ENCODE results near the gene SUMO2. TPM values are rescaled to one million over a fixed set of nuclear protein-coding genes. Genes with fewer than 3 reads are reported as not detected.
"Not testable (repeated sequence)": the region's sequence is repeated elsewhere in the genome, so short reads cannot be mapped to it uniquely, and the experiment has no call there.

Gene SUMO2
- total RNA-seq, 1 donor from 2014 or later = 264 TPM

- no peak for DNase-seq
Measured at GRCh38 chr17:75144816-75145512, 37.8 kb downstream of the SUMO2 start.

- no peak for DNase-seq
Measured at GRCh38 chr17:75142236-75142971, 40.4 kb downstream of the SUMO2 start.

DNA sequence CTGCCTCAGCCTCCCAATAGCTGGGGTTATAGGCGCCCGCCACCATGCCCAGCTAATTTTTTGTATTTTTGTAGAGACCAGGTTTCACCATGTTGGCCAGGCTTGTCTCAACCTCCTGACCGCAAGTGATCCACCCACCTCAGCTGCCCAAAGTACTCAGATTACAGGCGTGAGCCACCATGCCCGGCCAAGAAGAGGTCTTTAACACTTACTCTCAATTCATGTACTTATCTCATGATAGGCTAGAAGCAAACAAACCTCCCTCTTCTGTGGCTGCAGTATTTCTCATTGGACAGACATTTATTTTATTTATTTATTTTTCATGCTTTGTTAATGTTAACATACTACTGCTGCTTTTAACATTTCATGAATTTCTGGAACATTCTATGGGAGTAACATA is 44.2 kb downstream of the SUMO2 start:
- no peak for DNase-seq

DNA sequence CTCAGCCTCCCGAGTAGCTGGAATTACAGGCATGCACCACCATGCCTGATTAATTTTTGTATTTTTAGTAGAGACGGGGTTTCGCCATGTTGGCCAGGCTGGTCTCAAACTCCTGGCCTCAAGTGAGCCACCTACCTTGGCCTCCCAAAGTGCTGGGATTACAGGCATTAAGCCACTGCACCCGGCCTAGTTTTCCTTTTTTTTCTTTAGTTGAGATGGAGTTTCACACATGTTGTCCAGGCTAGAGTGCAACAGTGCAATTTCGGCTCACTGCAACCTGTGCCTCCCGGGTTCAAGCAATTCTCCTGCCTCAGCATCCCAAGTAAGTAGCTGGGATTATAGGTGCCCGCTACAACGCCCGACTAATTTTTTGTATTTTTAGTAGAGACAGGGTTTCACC is 45.0 kb downstream of the SUMO2 start:
- DNase-seq = not testable (repeated sequence)

DNA sequence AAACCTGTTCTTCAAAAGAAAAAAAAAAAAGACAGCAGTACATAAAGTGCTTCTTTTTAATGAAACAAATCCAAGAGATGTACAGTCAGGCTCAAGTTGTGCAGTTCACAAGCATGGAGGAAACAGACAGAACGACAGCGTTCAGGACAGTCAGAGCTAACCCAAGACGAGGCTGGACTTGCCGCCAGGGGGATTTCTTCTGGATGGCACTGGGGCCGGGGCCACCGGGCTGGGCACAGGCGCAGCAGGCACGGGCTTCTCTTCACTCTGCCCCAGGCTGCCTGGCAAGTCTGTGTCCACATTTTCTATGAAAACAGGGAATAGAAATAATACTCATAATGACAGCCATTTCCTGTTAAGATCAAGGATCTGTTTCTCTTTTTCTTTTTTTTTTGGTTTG is 46.8 kb downstream of the SUMO2 start:
- DNase-seq = no peak

DNA sequence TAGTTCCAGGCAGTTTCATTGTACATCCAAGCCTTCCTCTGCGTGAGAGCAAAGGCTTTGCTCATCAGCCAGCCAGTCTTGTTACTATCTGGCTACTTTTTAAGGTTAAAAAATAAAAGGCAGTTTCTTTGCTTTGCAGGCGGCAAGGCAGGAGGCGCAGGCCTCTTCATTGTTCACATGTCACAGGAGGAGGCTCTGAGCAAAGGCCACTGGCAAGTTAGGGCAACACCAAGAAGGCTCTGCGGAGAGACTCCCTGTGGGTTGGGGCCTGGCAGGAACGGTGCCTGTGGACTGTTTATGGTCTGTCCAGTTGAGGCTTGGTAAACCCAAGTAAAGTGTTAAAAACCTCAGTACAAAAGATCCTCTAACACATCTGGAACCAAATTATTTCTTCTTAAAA is 47.3 kb downstream of the SUMO2 start:
- DNase-seq = no peak

DNA sequence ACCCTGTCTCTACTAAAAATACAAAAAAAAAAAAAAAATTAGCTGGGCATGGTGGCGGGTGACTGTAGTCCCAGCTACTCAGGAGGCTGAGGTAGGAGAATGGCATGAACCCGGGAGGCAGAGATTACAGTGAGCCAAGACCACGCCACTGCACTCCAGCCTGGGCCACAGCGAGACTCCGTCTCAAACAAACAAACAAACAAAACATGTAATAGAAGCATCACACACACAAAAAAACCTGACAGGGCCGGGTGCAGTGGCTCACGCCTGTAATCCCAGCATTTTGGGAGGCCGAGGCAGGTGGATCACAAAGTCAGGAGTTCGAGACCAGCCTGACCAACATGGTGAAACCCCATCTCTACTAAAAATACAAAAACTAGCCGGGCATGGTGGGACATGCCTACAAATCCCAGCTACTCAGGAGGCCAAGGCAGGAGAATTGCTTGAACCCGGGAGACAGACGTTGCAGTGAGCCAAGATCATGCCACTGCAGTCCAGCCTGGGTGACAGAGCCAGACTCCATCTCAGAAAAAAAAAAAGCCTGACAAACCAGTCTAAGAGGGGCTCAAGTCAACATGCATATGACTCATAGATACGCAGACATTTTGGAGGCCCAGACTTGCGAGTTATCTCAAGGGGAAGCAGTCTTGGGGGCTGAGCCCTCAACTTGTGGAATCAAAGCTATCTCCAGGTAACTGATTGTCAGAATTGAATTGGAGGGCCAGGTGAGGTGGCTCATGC is 49.0 kb downstream of the SUMO2 start:
- not testable (repeated sequence) for DNase-seq

GRCh38 chr17:75133001-75133400 is 49.8 kb downstream of the SUMO2 start:
- DNase-seq = no peak

DNA sequence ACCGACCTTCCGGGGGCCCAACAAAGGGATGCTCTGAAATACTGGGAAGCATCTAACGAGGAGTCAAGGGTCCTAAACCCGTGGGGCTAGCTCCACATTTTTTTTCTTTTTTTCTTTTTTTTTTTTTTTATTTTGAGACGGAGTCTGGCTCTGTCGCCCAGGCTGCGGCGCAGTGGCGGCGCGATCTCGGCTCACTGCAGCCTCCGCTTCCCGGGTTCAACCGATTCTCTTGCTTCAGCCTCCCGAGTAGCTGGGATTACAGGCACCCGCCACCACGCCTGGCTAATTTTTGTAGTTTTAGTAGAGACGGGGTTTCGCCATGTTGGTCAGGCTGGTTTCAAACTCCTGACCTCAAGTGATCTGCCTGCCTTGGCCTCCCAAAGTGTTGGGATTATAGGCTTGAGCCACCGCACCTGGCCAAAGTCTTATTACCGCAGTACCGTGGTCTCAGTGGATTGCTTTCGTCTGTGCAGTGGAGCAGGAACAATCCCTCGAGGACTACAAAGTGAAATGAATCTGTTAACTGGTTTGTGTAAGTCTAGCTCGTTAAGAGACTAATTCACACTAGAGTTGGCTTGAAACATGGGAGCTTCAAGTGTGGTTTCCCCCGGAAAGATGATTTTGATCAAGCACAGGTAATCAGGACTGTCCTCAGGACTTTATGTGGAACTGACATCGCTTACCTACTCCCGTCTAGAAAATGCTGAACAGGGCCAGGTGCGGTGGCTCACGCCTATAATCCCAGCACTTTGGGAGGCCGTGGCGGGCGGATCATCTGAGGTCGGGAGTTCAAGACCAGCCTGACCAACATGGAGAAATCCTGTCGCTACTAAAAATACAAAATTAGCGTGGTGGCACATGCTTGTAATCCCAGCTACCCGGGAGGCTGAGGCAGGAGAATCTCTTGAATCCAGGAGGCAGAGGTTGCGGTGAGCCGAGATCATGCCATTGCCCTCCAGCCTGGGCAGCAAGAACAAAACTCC is 50.5 kb downstream of the SUMO2 start:
- DNase-seq = not testable (repeated sequence)

DNA sequence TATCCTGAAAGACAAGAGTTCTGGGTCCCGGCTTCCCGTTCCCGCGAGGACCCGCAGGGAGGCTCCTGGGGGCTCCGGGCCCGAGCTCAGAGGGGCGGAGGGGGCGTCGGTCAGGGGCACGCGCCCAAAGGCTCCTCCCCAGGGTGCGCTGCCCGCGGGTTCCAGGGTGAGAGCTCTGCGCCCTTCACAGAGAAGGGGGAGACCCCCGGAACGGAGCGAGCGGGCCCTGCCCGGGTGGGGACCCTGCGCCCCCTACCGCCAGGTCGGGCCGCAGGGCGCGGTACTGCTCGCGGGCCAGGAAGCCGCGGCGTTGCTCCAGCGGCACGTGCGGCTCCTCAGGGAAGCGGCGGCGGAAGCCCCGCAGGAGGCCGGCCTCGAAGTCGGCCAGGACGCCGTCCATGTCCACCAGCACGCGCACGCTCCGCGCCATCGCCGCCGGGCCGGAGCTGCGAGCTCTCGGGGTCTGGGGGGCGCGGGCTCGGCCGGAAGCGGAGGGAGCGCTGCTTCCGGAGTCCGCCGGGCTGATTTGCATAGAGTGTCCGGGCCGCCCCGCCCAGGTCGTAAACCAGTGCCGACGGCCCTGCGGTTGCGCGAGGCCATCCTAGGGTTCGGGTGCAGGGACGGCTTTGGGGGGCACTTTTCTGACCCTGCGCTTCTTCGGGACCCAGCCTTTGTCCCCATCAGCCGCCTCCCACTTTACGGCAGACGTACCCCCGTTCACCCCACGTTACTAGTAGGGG is 51.3 kb downstream of the SUMO2 start, which contains the start of gene NT5C:
TSS of gene NT5C (minus strand) at position 465 of the 740 bp plus-strand sequence. CDS start at position 430, 35 bp downstream.
- DNase-seq = peak; percentile 54

DNA sequence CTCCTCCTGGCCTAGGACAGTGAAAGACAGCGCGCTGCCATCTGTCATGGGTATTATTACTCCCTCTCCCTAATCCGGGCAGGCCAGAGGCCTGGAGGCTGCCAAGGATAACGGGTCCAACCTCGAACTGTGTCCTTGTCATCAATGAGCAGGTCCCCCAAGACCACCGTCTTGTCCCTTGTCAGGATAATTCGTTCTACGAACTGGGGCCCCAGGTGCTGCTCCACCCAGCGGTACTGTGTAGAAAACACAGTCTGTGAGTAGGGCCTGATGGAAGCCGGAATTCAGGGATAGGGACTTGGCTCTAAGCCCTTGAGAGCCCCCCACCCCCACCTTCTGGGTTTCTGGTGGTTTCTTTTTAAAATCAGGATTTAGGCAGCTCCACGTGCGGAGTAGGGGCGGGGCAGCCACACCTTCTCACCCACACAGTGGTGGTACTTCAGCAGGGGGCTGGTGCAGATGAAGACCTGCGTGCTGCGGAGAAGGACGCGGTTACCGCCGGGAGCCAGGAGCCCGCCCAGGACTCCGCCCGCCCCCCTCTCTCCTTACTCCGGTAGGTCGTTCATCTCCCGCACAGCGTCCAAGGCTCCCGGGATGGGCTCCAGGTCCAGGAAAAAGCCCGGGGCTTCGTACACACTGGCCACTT is 52.0 kb downstream of the SUMO2 start:
- DNase-seq = peak; percentile 50

GRCh38 chr17:75130059-75130631 is 52.6 kb downstream of the SUMO2 start:
- no peak for DNase-seq

- DNase-seq = no peak
Measured at GRCh38 chr17:75129576-75129975, 53.2 kb downstream of the SUMO2 start.

DNA sequence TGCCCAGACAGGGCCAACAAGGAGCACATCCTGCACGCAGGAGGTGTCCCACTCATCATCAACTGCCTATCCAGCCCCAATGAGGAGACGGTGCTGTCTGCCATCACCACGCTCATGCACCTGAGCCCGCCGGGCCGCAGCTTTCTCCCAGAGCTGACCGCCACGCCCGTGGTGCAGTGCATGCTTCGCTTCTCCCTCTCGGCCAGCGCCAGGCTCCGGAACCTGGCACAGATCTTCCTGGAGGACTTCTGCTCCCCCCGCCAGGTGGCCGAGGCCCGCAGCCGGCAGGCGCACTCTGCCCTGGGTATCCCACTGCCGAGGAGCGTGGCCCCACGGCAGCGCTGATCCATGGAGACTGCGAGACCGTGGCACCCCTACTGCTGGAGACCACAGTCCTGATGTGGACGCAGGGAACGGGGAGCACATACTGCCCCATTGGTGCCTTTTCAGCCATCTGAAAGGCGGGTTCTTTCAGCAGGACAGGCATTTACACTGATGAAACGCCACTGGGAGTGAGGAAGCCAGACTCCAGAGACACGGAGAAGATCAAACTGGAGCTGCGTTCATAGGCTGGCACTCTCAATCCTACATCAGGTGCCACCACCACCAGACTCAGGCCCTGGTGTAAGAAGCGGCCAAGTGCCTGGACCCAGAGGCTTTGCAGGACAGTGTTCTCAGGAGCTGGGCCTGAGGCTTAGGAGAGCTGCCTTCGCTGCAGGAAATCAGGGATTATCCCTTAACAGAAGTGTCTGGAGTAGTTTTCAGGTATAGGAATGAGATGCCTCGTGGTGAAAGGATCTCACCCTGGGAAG is 53.9 kb downstream of the SUMO2 start:
- no peak for DNase-seq

- not testable (repeated sequence) for DNase-seq
Measured at GRCh38 chr17:75127936-75128335, 54.8 kb downstream of the SUMO2 start.

DNA sequence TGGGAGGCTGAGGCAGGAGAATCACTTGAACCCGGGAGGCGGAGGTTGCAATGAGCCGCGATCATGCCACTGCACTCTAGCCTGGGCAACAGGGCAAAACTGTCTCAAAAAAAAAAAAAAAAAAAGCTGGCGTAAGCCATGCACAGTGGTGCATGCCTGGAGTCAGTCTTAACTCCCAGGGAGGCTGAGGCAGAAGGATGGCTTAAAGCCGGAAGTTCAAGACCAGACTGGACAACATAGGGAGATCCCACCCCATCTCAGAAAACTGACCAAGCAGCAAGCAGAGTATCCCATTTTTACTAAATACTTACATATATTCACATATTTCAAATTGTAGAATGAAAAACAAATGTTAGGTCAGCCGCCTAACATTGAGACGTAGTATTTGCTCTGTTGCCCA is 55.8 kb downstream of the SUMO2 start:
- DNase-seq = no peak

DNA sequence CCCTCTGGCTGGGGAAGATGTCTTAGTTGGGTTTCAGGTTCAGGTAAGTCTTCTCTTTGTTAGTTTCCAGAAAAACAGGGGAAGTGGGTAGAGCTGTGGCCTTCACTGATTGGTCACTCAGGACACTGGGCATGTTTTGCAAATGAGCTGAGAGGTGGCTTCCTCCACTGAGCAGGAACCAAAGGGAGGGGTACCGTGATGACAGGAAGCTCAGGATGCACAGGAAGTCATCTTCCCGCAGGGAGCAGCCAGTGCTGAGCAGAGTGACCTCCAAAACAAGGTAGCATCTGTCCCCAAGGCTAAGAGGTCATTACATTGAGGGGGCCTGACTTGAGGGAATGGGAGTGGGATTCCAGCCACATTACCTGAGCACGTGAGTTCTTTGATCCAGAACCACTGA is 56.8 kb downstream of the SUMO2 start:
- no peak for DNase-seq

DNA sequence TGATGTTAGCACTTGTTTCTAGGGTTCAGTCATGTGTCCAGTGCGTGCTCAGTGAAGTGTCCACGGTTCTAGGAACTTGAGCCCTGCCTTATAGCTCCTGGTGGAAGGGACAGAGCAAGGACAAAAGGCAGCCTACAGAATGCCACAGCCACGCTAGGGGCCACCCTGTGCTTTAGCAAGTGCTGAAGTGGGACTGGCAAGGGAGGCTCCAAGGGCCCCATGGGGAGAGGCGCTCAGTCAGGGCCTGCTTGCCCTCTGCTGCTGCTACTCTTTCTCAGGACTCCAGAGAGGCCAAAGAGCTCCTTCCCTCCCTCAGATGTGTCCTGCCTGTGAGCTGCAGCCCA is 58.0 kb downstream of the SUMO2 start:
- no peak for DNase-seq

DNA sequence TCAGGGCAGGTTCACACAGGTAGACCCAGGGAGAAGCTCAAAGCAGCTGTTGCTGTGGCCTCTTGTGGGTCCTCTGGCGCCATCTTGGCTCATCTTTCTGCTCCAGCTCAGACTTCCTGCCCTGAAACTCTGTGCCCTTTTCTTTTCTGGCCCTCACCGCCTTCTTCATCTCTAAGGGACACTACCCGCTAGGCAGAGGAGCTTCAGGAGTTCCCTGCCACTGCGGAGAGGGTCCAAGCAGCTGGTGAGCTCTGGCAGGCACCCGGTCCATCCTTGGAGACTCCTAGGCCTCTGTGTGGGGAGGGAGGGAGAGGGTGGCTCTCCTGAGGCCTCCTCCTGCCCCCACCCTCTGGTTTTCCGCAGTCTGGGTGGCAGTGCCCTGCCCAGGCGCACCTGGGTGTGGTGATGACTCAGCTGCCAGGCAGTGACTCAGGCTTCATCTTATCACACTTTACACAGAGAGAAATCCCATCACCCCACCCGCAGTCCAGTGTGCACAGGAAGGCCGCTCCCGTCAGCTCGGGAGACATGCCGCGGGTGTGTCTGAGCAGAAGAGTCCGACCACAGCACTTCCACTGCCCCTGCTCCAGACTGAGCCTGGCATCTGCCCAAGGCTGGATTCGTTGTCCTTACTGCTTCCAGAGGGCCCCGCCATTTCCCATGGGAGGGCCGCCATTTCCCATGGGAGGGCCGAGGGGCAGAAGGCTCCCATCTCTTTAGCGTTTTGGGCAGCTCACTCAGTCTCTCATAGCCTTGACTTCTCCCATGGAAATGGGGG is 58.5 kb downstream of the SUMO2 start:
- peak; percentile 18 for DNase-seq

All from occipital lobe (tissue), 2 donors.